Stimulated activated CD8-positive, alpha-beta memory T cell treated with anti-CD3 and anti-CD28 coated beads, Interleukin-12 subunit alpha, Interleukin-12 subunit beta, amount 100 ng/mL, for 24 hours (primary cell): Measurements from ENCODE around the gene MYO18B.

Experiments
- DNase-seq: peaks from one replicate; pipeline ENCODE4 v3.0.0-alpha.2; 2020; ENCODE audit errors: extremely low read depth

MYO18B gene

DNA sequence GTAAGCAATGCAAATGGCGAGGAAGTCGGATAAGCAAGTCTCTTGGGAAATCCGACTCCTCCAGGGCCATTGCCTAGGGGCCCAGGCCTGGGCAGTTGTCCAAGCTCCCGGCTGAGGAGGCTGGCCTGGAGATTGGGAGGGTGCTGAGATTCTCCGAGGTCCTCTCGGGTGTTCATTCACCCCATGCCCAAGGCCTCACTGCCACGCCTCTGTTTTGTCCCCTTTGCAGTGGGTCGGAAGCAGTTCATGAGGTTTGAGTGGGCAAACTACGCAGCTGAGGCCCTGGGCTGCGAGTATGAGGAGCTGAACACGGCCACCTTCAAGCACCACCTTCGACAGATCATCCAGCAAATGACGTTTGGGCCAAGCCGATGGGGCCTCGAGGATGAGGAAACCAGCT lies 81.3 kb downstream of the MYO18B start:
- no peak for DNase-seq

DNA sequence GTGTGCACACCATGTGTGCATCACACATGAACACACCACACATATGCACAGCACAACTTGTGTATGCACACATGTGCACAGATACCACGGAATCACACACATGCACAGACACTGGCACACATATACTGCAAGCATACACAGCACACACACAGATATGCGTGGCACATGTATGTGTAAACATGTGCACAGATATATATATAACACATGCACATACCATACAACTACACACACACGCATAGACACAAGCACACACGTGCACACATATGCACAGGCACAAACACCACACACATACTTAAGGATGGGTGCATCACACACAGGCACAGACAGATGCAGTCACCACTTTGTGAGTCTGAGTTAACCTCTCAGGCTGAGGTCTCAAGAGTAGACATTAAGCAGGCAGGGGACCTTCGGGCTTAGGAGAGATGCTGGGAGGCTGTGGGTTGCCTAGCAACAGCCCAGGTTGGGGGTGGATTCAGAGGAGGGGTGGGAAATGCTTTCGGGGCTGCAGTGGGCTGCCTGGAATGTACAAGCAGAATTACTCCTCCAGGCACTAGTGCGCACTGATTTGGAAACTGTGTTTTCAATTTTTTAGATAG lies 82.9 kb downstream of the MYO18B start:
- no peak for DNase-seq

DNA sequence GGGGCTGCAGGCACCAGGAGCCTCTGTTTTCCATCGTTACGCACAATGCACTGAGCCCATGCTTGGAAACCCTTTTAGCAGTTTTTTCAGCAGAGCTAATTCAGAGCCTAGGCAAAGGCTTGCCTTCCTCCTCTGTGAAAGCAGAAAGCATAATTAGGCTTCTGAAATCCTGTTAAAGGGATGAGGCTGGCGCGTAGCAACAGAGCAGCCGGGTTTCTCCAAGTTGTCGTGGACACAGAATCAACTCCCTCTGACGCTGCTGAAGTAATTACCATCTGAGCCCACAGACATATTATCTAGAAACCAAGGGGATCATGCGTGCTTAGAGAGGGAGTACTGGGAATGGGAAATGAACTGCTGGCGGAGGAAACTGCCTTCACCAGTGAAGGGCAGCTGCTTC lies 85.4 kb downstream of the MYO18B start:
- no peak for DNase-seq

DNA sequence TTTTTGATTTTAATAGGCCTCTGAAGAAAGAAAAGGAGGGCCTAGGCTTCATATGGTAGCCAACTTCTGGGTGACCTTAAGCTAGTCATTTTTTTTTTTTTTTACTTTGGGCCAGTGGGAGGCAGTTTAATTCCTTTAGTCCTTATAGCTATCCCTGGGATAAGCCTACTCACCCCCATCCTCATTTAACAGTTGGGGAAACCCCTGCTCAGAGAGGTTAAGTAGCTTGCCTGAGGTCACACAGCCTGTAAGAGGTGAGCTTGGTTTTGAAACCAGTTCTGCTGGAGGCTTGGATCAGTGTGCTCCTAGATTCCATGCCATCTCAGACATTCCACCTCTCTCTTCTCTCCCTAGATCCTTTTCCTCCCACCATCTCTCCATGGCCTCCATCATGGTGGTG lies 86.4 kb downstream of the MYO18B start:
- no peak for DNase-seq

DNA sequence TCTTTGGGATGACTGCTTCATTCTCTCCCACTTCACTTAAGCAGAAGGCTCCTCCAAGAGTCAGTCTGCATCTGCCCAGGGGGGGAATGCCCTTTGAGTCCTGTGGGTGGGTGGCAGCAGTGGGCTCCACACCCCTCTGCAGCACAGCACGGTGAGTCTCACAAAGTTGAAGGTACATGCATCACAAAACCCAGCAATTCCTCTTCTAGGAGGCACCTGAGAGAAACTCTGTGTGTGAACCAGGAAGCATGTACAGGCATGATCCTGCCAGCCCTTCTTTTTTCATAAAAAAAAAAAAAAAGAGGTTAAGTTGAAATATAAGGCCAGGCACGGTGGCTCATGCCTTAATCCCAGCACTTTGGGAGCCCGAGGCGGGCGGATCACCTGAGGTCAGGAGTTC lies 87.2 kb downstream of the MYO18B start:
- no peak for DNase-seq

DNA sequence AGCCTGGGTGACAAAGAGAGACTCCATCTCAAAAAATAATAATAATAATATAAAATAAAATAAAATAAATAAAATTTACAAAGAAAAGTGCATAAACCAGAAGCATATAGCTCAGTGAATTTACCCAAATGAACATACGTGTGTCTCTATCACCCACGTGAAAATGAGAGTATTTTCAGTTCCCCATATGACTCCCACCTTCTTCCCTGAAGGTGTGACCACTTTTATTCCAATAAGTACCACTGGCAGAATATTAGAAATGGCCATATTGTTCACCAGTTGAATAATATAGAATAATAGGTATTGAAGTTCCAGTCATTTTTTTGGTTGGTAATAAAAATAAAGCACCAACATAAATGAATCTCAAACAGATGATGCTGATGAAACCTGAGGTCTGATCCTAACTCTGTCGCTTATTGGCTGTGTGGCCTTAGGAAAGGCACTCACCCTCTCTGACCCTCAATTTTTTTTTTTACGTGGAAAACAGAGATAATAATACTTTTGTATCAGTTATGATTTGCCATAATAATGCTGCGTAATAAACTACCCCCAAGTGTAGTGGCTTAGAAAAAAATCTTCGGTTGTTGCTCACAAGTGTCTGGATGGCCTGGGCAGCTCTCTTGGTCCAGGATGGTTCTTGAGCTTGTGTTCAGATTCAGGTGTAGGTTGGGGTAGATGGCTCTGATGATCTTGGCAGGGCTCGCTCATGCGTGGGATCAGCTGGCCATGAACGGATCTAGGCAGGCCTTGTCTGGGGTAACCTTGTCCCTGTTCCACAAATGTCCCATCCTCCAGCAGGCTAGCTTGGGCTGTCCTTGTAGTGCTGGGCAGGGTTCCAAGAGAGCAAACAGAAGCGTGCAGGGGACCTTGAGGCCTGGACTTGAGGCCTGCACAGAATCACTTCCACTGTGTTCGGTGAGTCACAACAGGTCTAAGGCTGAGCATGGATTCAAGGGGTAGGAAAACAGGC lies 88.1 kb downstream of the MYO18B start:
- no peak for DNase-seq

DNA sequence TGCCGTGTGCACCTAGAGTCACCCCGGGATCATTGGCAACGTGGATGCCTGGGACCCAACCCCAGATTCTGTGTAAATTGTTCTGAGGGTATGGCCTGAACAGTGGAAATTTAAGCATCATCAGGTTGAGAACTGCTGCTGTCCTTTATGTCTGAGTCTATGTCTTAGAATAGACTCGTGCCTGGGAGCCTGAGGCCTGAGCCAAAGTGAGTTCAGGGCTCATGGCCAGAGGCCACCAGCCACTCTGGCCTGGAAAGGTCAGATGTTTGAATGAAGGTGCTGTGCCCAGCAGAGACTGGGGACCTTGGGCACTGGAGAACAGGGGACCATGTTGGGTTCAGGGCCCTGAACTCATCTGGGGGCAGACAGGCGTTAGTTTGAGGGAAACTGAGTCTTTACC lies 91.1 kb downstream of the MYO18B start:
- no peak for DNase-seq

DNA sequence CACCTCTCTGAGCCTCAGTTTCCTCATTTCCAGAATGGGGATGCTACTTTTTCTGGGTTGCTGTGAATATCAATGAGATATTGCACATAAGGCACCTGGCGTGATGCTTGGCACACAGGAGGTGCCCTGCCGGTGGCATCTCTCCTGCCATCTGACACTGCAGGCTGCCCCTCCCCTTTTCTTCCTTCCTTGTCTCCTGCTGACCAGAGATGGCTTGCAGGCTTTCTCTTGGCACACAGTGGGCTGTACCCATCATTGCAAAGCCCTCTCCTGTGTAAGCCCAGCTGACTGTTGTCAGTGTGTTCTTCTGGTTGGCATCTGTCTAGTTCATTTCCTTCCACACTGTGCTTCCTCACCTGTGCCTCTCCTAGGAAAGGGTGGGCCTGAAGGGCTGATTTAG lies 91.7 kb downstream of the MYO18B start:
- no peak for DNase-seq

DNA sequence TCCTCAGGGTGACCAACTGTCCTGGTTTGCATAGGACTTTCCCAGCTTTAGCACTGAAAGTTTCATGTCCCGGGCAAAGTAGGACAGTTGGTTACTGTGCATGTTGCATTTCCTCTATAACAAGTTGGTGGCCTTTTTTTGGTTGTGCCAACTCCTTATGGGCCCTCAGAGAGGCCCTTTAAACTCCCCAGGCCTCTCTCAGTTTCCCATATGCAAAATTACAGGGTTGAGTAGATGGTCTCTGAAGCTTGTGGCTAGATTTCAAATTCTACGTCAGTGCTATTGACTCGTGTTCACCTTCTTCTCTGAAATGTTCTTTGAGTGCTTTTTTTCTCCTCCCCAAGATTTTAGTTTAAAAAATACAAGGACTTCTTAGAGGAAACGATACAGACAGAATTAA lies 92.5 kb downstream of the MYO18B start:
- no peak for DNase-seq

DNA sequence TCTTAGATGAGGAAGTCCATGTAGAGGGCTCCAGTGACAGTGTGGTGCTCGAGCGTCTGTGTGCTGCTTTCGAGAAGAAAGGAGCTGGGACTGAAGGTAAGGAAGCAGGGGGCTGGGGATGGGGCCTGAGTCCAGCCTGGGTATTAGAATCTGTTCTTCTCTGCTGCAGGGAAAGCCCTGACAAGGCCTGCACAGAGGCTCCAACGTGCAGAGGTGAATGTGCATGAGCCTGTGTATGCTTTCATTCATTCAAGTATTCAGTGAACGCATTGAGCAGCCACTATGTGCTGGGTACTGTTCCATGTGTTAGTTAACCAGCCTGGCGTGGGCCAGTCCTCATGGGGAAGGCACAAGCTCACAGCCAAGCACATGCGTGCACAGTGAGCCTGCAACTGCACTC lies 93.4 kb downstream of the MYO18B start:
- no peak for DNase-seq

DNA sequence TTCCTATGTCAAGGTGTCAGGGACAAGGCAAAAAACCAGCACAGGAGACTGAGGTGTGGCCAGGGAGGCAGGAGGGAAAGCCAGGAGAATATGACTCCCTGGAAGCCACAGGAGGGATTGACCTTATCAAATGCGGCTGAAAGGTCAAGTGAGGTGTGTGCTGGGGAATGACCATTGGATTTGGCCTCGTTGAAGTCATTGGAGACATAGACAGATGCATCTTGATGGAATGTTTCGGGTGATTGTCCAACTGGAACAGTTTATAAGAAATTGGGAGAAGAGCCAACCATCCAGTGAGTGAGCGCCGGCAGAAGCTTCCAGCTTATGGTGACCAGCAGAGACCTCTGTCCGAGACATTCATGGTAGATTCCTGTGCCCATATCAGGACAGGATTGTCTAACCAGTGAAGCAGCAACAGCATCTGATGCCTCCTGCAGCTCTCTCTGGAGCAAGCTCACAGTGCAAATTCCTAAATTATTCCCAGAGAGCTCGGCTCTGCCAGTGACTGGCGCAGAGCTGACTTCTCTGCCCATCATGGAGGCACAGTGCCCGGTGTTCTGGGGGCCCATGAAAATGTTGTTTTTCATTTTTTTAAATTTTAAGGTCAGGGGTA lies 95.4 kb downstream of the MYO18B start:
- no peak for DNase-seq

DNA sequence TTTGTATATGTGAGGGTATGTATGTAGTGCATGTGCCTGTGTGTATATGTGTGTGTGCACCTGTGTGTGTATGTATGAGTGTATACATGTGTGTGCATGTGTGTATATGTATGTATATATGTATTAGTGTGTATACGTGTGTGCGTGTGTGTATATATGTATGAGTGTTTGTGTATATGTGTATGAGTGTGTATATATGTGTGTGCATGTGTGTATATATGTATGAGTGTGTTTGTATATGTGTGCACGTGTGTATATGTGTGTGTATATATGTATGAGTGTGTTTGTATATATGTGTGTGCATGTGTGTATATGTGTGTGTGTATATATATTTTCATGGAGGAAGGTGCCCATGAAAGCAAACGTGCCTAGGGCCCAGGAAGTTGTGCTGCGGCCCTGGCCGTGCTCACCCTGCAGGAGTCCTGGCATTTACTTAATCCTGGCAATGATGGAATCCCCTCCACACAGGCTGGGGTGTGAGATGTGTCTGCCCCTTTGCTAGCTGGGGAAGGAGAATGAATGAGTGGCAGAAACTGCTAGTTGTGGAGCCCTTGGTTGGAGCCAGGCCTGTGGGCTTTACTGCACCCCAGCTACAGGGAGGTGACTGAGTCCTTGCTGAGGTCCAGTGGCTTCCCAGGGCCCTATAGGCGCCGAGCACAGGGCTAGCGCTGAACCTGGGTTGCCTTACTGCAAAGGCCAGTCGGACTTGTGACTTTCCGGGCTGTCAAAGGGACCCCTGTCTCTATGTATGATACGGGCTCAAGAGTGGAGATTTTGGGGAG lies 97.2 kb downstream of the MYO18B start:
- no peak for DNase-seq

DNA sequence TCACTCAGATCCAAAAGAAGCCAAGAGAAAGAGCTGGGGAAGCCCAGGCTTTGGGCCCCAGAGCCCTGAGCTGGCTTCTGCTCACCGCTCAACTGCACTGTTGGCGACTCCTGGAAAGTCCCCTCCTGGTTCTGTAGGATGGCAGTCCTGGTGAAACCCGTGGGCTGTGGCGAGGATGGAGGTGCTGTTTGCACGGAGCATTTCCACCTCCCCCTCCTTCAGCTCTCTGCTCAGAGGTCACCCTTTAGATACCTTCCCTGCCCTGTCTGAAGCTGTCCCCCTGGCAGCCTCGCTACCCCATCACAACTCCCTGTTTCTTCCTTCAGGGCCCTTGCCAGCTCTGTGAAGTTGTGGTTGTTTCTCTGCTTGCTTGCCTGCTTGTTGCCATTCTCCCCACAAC lies 97.8 kb downstream of the MYO18B start:
- no peak for DNase-seq

DNA sequence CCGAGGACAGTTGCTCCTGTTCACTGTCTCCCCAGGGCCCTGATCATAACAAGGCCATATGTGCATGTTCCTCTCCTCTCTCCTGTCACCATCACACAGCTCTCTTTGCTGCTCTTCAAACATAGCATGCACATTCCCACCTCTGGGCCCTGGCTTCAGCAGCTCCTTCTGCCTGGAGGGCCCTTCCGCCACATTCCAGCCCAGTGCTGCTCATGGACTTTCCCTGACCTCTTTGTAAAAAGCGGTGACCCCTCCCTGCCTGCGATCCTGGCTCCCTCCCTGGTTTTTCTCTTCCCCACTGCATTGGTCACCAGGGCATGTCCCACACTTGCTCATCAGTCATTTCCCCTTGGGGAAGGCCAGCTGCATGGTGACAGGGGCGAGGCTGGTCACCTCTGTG lies 98.2 kb downstream of the MYO18B start:
- DNase-seq = no peak

DNA sequence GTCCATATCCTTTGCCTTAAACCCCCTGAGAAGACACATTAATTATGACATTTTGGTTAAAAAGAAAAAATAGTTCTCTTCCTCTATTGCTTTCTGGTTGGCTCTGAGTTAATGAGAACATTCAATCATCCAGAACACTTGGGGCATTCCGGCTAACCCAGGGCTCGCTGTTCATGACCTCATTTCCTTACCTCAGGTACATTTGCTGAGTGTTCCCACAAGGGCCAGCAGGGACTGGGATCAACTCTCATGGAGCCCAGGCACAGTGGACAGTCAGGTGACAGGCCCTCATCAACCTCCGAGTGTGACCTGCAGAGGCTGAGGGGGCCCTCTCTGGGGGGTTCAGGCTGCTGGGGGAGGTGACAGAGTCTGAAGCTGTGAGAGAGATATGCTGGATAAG lies 98.9 kb downstream of the MYO18B start:
- no peak for DNase-seq

DNA sequence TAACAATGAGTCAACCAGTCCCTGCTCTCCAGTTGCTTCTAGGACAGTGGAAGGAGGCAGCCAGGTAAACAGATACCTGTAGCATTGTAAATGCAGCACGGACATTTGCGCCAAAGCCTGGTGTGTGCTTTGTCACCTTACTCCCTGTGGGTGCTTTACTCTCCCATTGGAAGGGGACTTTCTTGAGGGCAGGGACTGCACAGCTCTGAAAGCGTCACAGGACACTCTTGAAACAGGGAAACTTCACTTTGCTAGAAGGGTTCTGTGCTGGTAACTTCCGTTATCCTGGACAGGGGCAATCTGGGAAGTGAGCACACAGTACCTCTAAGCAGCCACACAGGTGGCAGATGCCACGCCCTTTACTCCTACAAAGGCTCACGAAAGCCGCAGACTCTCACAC lies 99.8 kb downstream of the MYO18B start:
- no peak for DNase-seq

DNA sequence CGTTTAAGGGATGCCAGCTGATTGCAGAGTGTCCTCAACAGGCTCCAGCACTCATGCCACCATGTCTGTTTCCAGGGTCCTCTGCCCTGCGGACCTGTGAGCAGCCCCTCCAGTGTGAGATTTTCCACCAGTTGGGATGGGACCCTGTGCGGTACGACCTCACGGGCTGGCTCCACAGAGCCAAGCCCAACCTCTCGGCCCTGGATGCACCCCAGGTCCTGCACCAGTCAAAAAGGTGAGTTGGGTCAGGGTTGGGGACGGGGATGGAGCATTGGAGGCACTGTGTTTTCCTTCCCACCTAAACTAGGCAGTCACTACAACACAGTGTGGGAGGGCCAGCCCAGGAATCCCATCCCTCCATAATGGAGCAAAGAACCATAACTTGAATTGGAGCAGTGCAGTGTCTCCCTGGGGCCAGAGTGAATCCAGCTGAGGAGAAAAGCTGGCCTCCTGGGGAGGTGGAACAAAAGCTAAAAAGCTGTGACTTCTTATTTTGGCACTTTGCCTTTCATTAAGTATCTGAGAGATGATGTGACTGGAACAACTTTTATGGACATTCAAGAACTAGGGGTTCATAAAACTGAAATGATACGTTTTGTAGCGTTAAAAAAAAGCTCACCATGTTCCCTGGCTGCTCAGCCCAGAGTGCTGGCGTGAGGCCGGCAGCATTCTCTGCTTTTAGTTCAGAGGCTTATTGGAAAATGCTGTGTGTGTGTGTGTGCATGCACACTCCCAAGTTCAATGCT lies 101.8 kb downstream of the MYO18B start:
- no peak for DNase-seq

DNA sequence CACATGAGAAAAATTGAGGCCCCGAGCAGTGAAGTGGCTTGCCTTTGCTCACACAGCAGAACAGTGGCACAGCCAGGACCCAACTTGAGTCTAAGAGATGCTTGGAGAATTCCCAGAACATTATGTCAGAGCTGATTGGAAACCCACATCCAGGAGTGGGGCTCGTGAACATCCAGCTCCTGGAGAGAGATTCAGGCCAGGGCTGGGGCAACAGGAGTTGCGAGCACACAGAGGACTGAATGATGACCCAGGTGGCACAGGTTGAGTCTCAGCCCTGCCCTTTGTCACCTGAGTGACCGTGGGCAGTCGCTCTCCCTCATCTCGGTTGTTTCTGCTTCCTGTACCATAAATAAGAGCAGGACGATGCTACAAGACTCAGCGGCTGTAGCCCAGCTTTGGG lies 102.6 kb downstream of the MYO18B start:
- no peak for DNase-seq

DNA sequence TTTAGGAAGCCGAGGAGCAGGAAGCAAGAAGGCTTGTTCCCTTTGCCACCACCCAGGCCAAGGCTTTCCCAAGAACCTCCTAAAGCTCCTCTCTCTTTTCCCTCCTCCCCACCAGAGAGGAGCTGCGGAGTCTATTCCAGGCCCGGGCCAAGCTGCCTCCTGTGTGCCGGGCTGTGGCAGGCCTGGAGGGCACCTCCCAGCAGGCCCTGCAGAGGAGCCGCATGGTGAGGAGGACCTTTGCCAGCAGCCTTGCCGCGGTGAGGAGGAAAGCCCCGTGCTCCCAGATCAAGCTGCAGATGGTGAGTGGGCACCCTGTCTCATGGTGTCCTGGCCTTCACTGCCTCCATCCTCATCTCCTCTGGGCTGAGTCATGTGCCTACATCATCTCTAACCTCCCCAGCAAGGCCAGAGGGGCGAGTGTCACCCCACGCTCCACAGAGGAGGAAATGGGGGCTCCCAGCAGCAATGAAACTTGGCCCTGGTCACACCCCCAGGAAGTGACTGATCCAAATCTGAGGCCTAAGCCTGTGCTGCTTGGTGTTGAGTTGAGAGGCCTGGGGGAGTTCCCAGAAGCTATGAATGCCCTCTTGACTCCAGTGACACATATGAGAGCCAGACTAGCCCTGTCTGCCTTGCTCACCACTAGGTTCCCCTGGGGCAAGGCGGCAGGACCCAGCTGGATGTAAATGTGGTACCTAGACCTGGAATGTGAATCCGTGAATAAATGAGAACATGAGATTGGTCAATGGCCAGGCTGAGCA lies 104.2 kb downstream of the MYO18B start:
- no peak for DNase-seq

DNA sequence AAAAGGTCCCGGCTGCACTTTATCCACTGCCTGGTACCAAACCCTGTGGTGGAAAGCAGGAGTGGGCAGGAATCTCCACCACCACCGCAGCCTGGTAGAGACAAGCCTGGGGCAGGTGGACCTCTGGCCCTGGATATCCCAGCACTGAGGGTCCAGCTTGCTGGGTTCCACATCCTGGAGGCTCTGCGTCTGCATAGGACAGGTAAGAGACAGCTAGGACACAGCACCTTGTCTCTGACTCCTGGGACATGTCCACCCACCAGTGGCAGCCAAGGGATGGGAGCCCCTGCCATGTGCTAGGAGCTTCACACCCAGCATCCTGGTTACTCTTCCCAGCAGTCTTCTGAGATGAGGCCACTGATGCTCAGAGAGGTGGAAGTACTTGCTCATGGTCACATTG lies 105.5 kb downstream of the MYO18B start:
- DNase-seq = no peak

DNA sequence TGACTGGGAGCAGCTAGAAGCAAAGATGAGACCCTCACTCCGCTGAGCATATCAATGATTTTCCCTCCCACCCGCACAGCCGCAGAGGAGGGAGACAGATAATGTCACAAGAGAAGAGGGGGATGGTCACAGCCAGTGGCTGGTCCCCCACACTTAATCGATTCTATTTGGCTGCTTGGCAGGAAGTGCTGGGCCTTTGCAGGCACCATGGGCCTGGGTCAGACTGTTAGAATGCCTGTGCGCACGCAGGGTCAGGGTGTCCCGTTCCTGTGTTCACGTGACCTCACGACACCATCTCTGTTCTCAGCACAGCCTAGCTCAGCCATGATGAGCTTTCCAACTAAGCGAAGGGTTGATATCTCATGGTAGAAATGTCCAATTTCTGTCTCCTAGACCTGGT lies 107.0 kb downstream of the MYO18B start:
- DNase-seq = no peak
